ENCODE results near the gene MMP24. TPM values are rescaled to one million over a fixed set of nuclear protein-coding genes. Genes with fewer than 3 reads are reported as not detected.
"Not testable (repeated sequence)": the region's sequence is repeated elsewhere in the genome, so short reads cannot be mapped to it uniquely, and the experiment has no call there.

The MMP24 gene
- total and polyA plus RNA-seq, 8 donors = 0.15 to 6.2 (median 1.6) TPM; not detected in 2

DNA sequence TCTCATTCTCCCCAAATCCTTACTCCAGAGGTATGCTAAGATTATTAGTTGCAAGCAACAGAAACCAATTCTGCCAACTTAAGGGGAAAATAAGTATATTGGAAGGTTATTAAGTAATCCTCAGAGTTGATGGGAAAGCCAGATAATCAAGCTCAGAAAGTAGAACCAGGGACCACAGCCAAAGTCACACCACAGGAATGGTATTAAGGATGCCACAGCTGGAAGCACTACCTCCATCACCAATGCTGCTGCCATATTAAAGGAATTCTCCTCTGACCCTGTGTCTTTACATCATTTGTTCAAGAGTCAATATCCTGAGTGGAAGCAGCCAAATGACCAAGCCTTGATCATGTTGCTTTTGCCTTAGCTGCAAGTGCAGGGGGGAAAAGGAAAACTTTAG, 44.8 kb upstream of the MMP24 start:
- H3K4me3 ChIP-seq = no peak overlapping the region
- H3K4me1 ChIP-seq = peaks cover 0 to 4% (median 0%) of the 10 kb centered on the region in 4 donors
- H3K27ac ChIP-seq = no peak overlapping the region
- TF ChIP-seq POLR2A (IDR thresholded peaks at IDR 0.05) (no peak), POLR2AphosphoS5 (IDR thresholded peaks at IDR 0.05) (no peak)
- no peaks in the 10 kb centered on the region for H3K9me3 ChIP-seq
- DNase-seq = no peak
- peaks cover 0 to 6% (median 2%) of the 10 kb centered on the region in 4 donors for H3K36me3 ChIP-seq
- intact Hi-C loops (cut with DNase I; ENCODE audit: low total_unique reads) = no loop called here
- no peaks in the 10 kb centered on the region for H3K27me3 ChIP-seq

DNA sequence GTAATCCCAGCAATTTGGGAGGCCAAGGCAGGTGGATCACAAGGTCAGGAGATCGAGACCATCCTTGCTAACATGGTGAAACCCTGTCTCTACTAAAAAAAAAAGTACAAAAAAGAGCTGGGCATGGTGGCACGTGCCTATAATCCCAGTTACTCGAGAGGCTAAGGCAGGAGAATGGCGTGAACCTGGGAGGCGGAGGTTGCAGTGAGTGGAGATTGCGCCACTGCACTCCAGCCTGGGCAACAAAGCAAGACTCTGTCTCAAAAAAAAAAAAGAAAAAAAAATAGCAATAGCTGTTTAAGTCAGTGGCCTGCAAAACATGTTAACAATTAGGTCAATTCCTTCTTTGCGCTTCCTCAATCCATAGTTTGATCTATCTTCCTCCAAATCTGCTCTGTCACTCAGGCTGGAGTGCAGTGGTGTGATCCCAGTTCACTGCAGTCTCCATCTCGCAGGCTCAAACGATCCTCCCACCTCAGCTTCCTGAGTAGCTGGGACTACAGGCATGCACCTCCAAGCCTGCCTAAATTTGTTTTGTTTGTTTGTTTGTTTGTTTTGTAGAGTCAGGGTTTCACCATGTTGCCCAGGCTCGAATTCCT, 39.7 kb upstream of the MMP24 start:
- 87 to 90% (median 88%) methylated on average over 10 of the region's 10 CpGs for WGBS, 5 donors
- H3K36me3 ChIP-seq; H3K9me3 ChIP-seq; intact Hi-C loops (cut with DNase I; ENCODE audit: low total_unique reads); H3K27me3 ChIP-seq; H3K4me3 ChIP-seq; DNase-seq: not testable (repeated sequence)
- H3K27ac ChIP-seq = peak overlapping the region in 1 of 5 donors; percentile 26
- peaks cover 0 to 13% (median 5%) of the 10 kb centered on the region in 4 donors for H3K4me1 ChIP-seq

DNA sequence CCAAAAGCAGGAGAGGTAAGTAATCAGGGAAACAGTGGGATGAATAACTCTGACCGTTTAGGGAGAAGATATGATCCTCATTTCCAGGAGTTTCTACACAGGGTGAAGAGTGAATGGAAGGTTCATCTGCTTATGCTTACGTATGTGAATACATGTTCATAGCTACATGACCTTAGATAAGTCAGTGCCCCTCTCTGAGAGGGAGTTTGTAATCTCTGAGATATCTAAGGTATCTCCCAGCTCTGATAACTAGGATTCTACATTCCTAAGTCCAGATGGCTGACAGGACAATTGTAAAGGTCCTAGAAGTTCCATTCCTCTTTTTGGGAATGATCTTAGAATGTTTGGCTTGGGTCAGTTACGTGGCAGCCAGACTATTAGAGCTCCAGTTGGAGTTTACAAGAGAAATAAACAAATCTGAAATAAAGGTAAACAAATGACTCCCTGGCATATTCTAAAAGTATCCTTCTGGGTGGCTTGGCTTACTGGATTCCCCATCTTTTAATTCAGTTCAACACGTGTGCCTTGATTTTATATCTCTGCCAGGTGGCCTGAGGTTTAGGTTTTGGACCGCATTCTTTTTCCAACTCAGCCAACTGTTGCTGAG, 38.8 kb upstream of the MMP24 start:
- Histone ChIP-seq H3K4me1 (peaks cover 0 to 21% (median 10%) of the 10 kb centered on the region in 4 donors), H3K4me3 (no peak overlapping the region), H3K36me3 (no peaks in the 10 kb centered on the region), H3K27ac (peak overlapping the region in 2 of 5 donors; percentile 0 to 26), H3K9me3 (no peaks in the 10 kb centered on the region), H3K27me3 (no peaks in the 10 kb centered on the region)
- intact Hi-C loops (cut with DNase I; ENCODE audit: low total_unique reads) = no loop called here
- TF ChIP-seq POLR2A (IDR thresholded peaks at IDR 0.05) (no peak), EP300 (IDR thresholded peaks at IDR 0.05) (no peak), POLR2AphosphoS5 (IDR thresholded peaks at IDR 0.05) (no peak)
- TF ChIP-seq, protein P1, sequence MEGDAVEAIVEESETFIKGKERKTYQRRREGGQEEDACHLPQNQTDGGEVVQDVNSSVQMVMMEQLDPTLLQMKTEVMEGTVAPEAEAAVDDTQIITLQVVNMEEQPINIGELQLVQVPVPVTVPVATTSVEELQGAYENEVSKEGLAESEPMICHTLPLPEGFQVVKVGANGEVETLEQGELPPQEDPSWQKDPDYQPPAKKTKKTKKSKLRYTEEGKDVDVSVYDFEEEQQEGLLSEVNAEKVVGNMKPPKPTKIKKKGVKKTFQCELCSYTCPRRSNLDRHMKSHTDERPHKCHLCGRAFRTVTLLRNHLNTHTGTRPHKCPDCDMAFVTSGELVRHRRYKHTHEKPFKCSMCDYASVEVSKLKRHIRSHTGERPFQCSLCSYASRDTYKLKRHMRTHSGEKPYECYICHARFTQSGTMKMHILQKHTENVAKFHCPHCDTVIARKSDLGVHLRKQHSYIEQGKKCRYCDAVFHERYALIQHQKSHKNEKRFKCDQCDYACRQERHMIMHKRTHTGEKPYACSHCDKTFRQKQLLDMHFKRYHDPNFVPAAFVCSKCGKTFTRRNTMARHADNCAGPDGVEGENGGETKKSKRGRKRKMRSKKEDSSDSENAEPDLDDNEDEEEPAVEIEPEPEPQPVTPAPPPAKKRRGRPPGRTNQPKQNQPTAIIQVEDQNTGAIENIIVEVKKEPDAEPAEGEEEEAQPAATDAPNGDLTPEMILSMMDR (IDR thresholded peaks at IDR 0.05) = no peak
- WGBS, 5 donors = 52 to 70% (median 64%) methylated on average over 5 of the region's 5 CpGs
- DNase-seq = no peak

DNA sequence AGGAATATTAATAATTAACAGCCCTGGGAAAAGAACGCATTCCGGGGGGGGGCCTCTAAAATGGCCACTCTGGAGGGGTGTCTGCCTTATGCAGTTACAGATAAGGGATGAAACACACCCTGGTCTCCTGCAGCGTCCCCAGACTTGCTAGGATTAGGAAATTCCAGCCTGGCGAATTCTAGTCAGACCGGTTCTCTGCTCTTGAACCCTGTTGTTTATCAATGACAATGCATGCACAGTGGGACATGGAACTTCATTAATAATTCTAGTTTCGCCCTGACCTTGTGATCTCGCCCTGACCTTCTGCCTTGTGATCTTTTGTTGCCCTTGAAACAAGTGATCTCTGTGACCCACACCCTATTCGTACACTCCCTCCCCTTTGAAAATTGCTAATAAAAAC, 37.3 kb upstream of the MMP24 start:
- WGBS, 5 donors = 53 to 85% (median 67%) methylated on average over 8 of the region's 8 CpGs
- H3K9me3 ChIP-seq; DNase-seq; H3K27me3 ChIP-seq; intact Hi-C loops (cut with DNase I; ENCODE audit: low total_unique reads); H3K27ac ChIP-seq; H3K36me3 ChIP-seq; H3K4me3 ChIP-seq: not testable (repeated sequence)
- peaks cover 0 to 28% (median 11%) of the 10 kb centered on the region in 4 donors for H3K4me1 ChIP-seq

DNA sequence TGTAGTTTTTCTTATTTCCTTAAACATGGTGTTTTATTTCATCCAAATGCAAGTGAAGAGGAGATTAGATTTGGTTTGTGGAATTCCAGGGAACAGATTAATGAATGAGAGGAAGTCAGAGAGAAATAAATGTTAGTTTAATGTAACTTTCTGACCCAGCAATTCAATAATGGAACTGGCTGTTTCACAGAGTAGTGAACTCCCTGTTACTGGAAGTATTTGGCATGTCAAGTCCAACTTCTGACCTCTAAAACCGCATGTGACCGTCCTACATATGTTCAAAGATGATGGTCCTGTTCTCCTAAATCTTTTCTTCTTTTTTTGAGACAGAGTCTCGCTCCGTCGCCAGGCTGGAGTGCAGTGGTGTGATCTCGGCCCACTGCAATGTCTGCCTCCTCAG, 35.9 kb upstream of the MMP24 start:
- no peak for DNase-seq
- Histone ChIP-seq H3K27me3 (no peaks in the 10 kb centered on the region), H3K36me3 (no peaks in the 10 kb centered on the region), H3K9me3 (peaks cover 0 to under 1% (median 0%) of the 10 kb centered on the region in 4 donors), H3K4me1 (peaks cover 0 to 28% (median 11%) of the 10 kb centered on the region in 4 donors), H3K4me3 (no peak overlapping the region), H3K27ac (no peak overlapping the region)
- 65 to 81% (median 73%) methylated on average over 6 of the region's 6 CpGs for WGBS, 5 donors
- no peak for TF ChIP-seq EP300 (IDR thresholded peaks at IDR 0.05)
- no peak for TF ChIP-seq POLR2AphosphoS5 (IDR thresholded peaks at IDR 0.05)
- TF ChIP-seq, protein P1 (IDR thresholded peaks at IDR 0.05) = no peak
- TF ChIP-seq POLR2A (IDR thresholded peaks at IDR 0.05) = no peak
- intact Hi-C loops (cut with DNase I; ENCODE audit: low total_unique reads) = no loop called here
